SU-DHL-6 (cell line): ENCODE results near the gene PPP1R9B.

ENCODE experiments used
- H2AFZ ChIP-seq: fragments of 200-600 bp; sonication (generic); 2 replicates; pipeline ENCODE4 v1.6.1; 2014; ENCODE audit warnings: low read depth, mild to moderate bottlenecking, moderate library complexity, mixed read lengths, antibody characterized with exemption, low read length; ENCODE audit not compliant: severe bottlenecking
- H3F3A ChIP-seq: fragments of 200-600 bp; shearing (Covaris generic); 2 replicates; pipeline ENCODE4 v1.6.0; 2016; ENCODE audit warnings: antibody characterized with exemption, mild to moderate bottlenecking; ENCODE audit not compliant: insufficient read depth
- H3K27ac ChIP-seq: fragments of 200-600 bp; sonication (generic); 2 replicates; pipeline ENCODE4 v1.5.1; 2016; ENCODE audit warnings: low read depth, mild to moderate bottlenecking, low read length, moderate library complexity, mixed read lengths
- H3K27me3 ChIP-seq: fragments of 200-600 bp; sonication (generic), shearing (Covaris generic); 2 replicates; pipeline ENCODE4 v1.6.0; 2014; ENCODE audit warnings: mild to moderate bottlenecking, low read length
- H3K36me3 ChIP-seq: fragments of 200-600 bp; sonication (generic); 2 replicates; pipeline ENCODE4 v1.6.1; 2014; ENCODE audit warnings: mild to moderate bottlenecking, low read length, mixed read lengths
- H3K4me2 ChIP-seq: fragments of 300-600, 200-600 bp; shearing (Covaris generic), sonication (generic); 2 replicates; pipeline ENCODE4 v1.6.0; 2014; ENCODE audit warnings: low read length, low read depth, mild to moderate bottlenecking; ENCODE audit not compliant: poor library complexity, severe bottlenecking
- H3K4me3 ChIP-seq: fragments of 200-600 bp; sonication (generic); 2 replicates; pipeline ENCODE4 v1.5.1; 2014; ENCODE audit warnings: antibody characterized with exemption, low read length, mild to moderate bottlenecking, mixed read lengths; ENCODE audit not compliant: insufficient read depth, poor library complexity, severe bottlenecking
- H3K79me2 ChIP-seq: fragments of 200-600 bp; sonication (generic); 2 replicates; pipeline ENCODE4 v1.6.1; 2014; ENCODE audit warnings: mild to moderate bottlenecking, low read length, moderate library complexity; ENCODE audit not compliant: insufficient read depth
- H3K9ac ChIP-seq: fragments of 200-600 bp; sonication (generic); 2 replicates; pipeline ENCODE4 v1.7.0; 2014; ENCODE audit warnings: mild to moderate bottlenecking, low read length
- H3K9me2 ChIP-seq: fragments of 200-600 bp; sonication (generic); replicated peaks from 2 replicates; pipeline ENCODE4 v1.6.1; 2014; ENCODE audit warnings: low read length; ENCODE audit not compliant: insufficient read depth
- H3K9me3 ChIP-seq: fragments of 200-600 bp; sonication (generic); 2 replicates; pipeline ENCODE4 v1.6.1; 2014; ENCODE audit warnings: low read length, mixed read lengths; ENCODE audit not compliant: insufficient read depth
- H4K20me1 ChIP-seq: fragments of 200-600 bp; sonication (generic); 2 replicates; pipeline ENCODE4 v1.6.1; 2014; ENCODE audit warnings: low read depth, mild to moderate bottlenecking, antibody characterized with exemption, low read length, moderate library complexity, mixed read lengths
- EZH2phosphoT487 ChIP-seq: fragments of 200-600 bp; sonication (generic), shearing (Covaris generic); conservative IDR thresholded peaks from 2 replicates; pipeline ENCODE4 v1.6.1; 2018; ENCODE audit warnings: mild to moderate bottlenecking, antibody characterized with exemption, low read length, moderate library complexity, mixed read lengths
- TF ChIP-seq, protein P1 (sequence below): fragments of 200-600 bp; sonication (generic); IDR thresholded peaks from one replicate; pipeline ENCODE4 v1.5.1; 2017; ENCODE audit warnings: antibody characterized with exemption, mild to moderate bottlenecking, low read length, moderate library complexity; ENCODE audit not compliant: insufficient read depth, poor library complexity, severe bottlenecking

PPP1R9B gene

DNA sequence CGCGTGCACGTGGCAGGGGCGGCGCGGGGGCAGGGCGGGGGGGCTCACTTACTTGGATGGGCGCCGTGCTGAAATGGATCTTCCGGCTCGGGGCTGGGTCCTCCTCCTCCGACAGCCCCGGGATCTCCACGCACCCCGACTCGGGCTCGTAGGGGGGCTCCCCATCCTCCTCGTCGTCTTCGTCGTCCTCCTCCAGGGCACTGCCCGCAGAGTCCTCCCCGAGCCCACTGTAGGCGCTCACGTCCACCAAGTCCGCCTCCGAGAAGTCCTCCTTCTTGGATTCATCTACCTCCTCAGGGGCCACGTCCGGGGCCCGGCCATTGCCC lies 1.4 kb downstream of the PPP1R9B start:
- H3K4me2 ChIP-seq, result peak overlapping the region; percentile 100
- H2AFZ ChIP-seq, result no peak overlapping the region
- H3K27me3 ChIP-seq, result no peaks in the 10 kb centered on the region
- H4K20me1 ChIP-seq, result no peaks in the 10 kb centered on the region
- no peaks in the 10 kb centered on the region for H3K9me3 ChIP-seq
- TF ChIP-seq, protein P1, sequence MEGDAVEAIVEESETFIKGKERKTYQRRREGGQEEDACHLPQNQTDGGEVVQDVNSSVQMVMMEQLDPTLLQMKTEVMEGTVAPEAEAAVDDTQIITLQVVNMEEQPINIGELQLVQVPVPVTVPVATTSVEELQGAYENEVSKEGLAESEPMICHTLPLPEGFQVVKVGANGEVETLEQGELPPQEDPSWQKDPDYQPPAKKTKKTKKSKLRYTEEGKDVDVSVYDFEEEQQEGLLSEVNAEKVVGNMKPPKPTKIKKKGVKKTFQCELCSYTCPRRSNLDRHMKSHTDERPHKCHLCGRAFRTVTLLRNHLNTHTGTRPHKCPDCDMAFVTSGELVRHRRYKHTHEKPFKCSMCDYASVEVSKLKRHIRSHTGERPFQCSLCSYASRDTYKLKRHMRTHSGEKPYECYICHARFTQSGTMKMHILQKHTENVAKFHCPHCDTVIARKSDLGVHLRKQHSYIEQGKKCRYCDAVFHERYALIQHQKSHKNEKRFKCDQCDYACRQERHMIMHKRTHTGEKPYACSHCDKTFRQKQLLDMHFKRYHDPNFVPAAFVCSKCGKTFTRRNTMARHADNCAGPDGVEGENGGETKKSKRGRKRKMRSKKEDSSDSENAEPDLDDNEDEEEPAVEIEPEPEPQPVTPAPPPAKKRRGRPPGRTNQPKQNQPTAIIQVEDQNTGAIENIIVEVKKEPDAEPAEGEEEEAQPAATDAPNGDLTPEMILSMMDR, result no peak
- TF ChIP-seq EZH2phosphoT487, result no peak
- H3F3A ChIP-seq, result peaks cover 9% of the 10 kb centered on the region; the same call in 1 of the 2 replicates
- no peaks in the 10 kb centered on the region for H3K36me3 ChIP-seq
- peak overlapping the region; percentile 95 for H3K27ac ChIP-seq
- H3K4me3 ChIP-seq, result peak overlapping the region; percentile 94
- no peaks in the 10 kb centered on the region for H3K9me2 ChIP-seq
- H3K9ac ChIP-seq, result peak overlapping the region; percentile 96
- H3K79me2 ChIP-seq, result peaks cover 41% of the 10 kb centered on the region

DNA sequence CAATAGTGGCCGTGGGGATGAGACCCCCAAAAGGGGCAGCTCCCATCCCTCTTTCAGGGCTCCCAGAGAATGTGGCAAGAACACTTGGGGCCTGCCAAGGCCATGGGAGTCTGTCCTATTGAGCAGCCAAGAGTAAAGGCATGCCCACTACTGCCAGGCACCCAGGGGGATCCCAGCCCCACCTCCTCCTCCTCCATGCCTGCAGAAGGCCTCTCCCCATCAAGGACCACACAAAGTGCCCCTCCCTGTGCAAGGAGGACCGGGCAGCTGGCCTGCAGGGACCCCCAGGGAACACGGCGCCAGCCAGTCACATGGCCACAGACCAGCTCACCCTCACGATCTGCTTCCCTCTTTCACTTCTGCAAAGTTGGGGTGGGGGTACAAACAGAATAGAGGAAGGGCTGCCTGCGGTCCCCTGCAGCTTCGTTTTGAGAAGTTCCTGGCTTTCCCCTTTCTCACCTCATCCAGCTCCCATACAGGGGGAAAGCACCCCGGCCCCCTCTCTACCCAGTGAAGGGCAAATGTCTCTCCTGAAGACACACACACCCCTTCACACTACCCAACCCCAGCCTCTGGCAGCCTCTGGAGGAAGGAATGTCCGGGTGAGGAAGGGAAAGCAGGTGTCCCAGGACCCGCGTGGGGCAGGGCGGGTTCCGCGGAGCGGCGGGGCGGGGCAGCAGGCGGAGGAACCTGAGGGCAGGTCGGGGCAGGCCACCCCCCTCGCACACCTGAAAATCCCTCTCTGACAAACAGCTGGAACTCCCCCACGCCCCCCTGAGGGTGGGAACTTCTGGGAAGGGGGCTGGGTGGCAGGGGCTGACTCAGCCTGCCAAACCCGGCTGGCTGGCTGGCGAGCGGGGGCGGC lies 2.0 kb downstream of the PPP1R9B start:
- Histone ChIP-seq H3K9me3 (no peaks in the 10 kb centered on the region), H3K9ac (peak overlapping the region; percentile 96), H3K9me2 (no peaks in the 10 kb centered on the region), H3K79me2 (peaks cover 41% of the 10 kb centered on the region), H3K4me2 (peak overlapping the region; percentile 100), H3F3A (peaks cover 9% of the 10 kb centered on the region; the same call in 1 of the 2 replicates), H3K4me3 (peak overlapping the region; percentile 94), H4K20me1 (no peaks in the 10 kb centered on the region), H3K36me3 (no peaks in the 10 kb centered on the region), H3K27me3 (no peaks in the 10 kb centered on the region), H2AFZ (peak overlapping the region; percentile 10), H3K27ac (peak overlapping the region; percentile 95)
- TF ChIP-seq, protein P1, result no peak
- no peak for TF ChIP-seq EZH2phosphoT487

DNA sequence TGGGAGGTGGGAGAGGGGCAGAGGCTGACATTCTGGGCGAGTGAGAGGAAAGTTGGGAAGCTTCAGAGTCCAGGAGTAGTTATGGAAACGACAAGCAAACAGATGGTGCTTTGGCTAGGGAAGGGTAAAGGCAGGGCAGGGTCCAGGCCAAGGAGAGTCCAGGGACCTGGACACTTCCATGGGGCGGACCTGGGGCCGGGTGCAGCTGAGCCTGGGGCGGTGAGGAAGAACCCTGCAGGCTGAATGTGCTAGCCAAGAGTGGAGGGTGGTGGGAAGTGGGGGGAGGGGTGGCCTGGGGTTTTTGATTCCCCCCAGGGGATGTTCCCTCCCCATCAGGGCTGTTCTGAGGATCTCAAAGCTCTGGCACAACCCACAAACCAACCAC lies 2.6 kb downstream of the PPP1R9B start:
- Histone ChIP-seq H3K27me3 (no peaks in the 10 kb centered on the region), H3K79me2 (peaks cover 41% of the 10 kb centered on the region), H3K36me3 (no peaks in the 10 kb centered on the region), H3K9me2 (no peaks in the 10 kb centered on the region), H3K27ac (peak overlapping the region; percentile 95), H3F3A (peaks cover 9% of the 10 kb centered on the region; the same call in 1 of the 2 replicates), H3K9ac (peak overlapping the region; percentile 96), H2AFZ (no peak overlapping the region), H3K4me2 (peak overlapping the region; percentile 100), H4K20me1 (no peaks in the 10 kb centered on the region), H3K9me3 (no peaks in the 10 kb centered on the region), H3K4me3 (peak overlapping the region; percentile 94)
- no peak for TF ChIP-seq EZH2phosphoT487
- TF ChIP-seq, protein P1, result no peak
